ENCODE results near the gene PCP2. TPM values are rescaled to one million over a fixed set of nuclear protein-coding genes. Genes with fewer than 3 reads are reported as not detected.

The PCP2 gene
- total and polyA plus RNA-seq, 2 of the 8 experiments (the other 6 are each of a cell fraction or from before 2014, with no cell fraction given) = not detected

- 89% methylated on average over 9 of the region's 9 CpGs; no CpG with 5 or more reads in 1 of the 2 experiments for WGBS, 2 experiments (ENCODE audit: extremely low coverage in 1 of 2, insufficient coverage in 1 of 2, insufficient read length in 1 of 2, insufficient replicate concordance in 2 of 2, low coverage in 1 of 2, low lambda C conversion rate in 2 of 2, missing lambda C conversion rate in 1 of 2)
- no peak overlapping the region for H3K4me2 ChIP-seq (ENCODE audit: insufficient read depth in 1 of 2, low read depth in 2 of 2, low read length in 2 of 2)
- no peak overlapping the region for H4K91ac ChIP-seq (replicated peaks; ENCODE audit: insufficient read length, low read length)
- H2BK5ac ChIP-seq (ENCODE audit: low read depth, low read length) = no peak overlapping the region
- peaks cover 2 to 8% (median 5%) of the 10 kb centered on the region in 4 experiments; a peak in 5 of 8 replicates for H3K36me3 ChIP-seq (ENCODE audit: control insufficient read depth in 2 of 4, insufficient read depth in 4 of 4, low read length in 3 of 4)
- H2BK12ac ChIP-seq (ENCODE audit: low read depth, low read length) = no peak overlapping the region
- H3K23me2 ChIP-seq (ENCODE audit: low read depth, low read length) = peaks cover 10% of the 10 kb centered on the region; the same call in 1 of the 2 replicates
- H2BK120ac ChIP-seq (replicated peaks; ENCODE audit: low read depth, low read length) = no peak overlapping the region
- peaks cover 2% of the 10 kb centered on the region for H3K79me1 ChIP-seq (ENCODE audit: low read depth, low read length)
- no peak overlapping the region for H3K4ac ChIP-seq (replicated peaks; ENCODE audit: insufficient read length, low read depth, low read length)
- H2BK20ac ChIP-seq (ENCODE audit: low read length) = no peak overlapping the region
- H3K27ac ChIP-seq (ENCODE audit: low read depth, low read length) = no peak overlapping the region
- CTCF ChIA-PET (ENCODE audit: partially characterized antibody) = interaction anchor here (0.9 to 1.2 kb wide), 3 partner anchors 15 to 38 kb away, joined by 3 to 8 read pairs (median 3); no protein-coding TSS in a partner anchor
- no peak overlapping the region for H4K5ac ChIP-seq (ENCODE audit: insufficient read length, low read depth, low read length)
- POLR2A ChIA-PET (ENCODE audit: partially characterized antibody) = no interaction called here
- H3K79me2 ChIP-seq (ENCODE audit: control insufficient read depth in 1 of 2, insufficient read depth in 2 of 2, low read length in 2 of 2) = peaks cover 0 to 11% of the 10 kb centered on the region in 2 experiments; a peak in 2 of 4 replicates
- H3K56ac ChIP-seq (replicated peaks; ENCODE audit: insufficient read length, low read depth, low read length) = no peak overlapping the region
- H3K23ac ChIP-seq (ENCODE audit: insufficient read length) = no peak overlapping the region
- DNase-seq (ENCODE audit: low read depth in 1 of 2, low spot score in 2 of 2) (no peak), FAIRE-seq (no peak)
- H3K18ac ChIP-seq (ENCODE audit: extremely low read depth, low read length) = no peak overlapping the region
- no peak overlapping the region for H3K4me3 ChIP-seq (ENCODE audit: extremely low read depth in 1 of 4, insufficient read depth in 2 of 4, low read depth in 3 of 4, low read length in 4 of 4)
- H4K8ac ChIP-seq (ENCODE audit: extremely low read depth, insufficient read depth, low read length) = no peak overlapping the region
- H2BK15ac ChIP-seq (ENCODE audit: low read length) = no peak overlapping the region
- no peaks in the 10 kb centered on the region for H3K27me3 ChIP-seq (replicated peaks in 1 of 4; ENCODE audit: control insufficient read depth in 3 of 4, extremely low read depth in 1 of 4, insufficient read depth in 3 of 4, low read length in 3 of 4)
- peaks cover 3 to 22% of the 10 kb centered on the region in 2 experiments for H4K20me1 ChIP-seq (replicated peaks in 1 of 2; ENCODE audit: control insufficient read depth in 1 of 2, insufficient read depth in 2 of 2, low read length in 2 of 2)
- H2AFZ ChIP-seq (ENCODE audit: low read length) = no peak overlapping the region
- no peaks in the 10 kb centered on the region for H3K9me3 ChIP-seq (ENCODE audit: insufficient read depth in 2 of 2, low read depth in 1 of 2, low read length in 1 of 2)
- no peak overlapping the region for H2AK5ac ChIP-seq (ENCODE audit: low read depth, low read length)
- H3K14ac ChIP-seq (ENCODE audit: insufficient read length) = no peak overlapping the region
- H3K9ac ChIP-seq (replicated peaks in 1 of 4; ENCODE audit: extremely low read depth in 1 of 4, low read depth in 3 of 4, low read length in 3 of 4) = no peak overlapping the region
- no peaks in the 10 kb centered on the region; a peak in 3 of 7 replicates for H3K4me1 ChIP-seq (replicated peaks in 1 of 4; ENCODE audit: control insufficient read depth in 3 of 4, insufficient read depth in 4 of 4, low read length in 3 of 4)
- TF ChIP-seq BACH1 (IDR thresholded peaks at IDR 0.05; ENCODE audit: low read length) (no peak), CTCF (IDR thresholded peaks at IDR 0.05; ENCODE audit: control extremely low read depth in 1 of 3, insufficient read depth in 1 of 3, low read depth in 1 of 3, low read length in 3 of 3) (no peak), FOSL1 (IDR thresholded peaks at IDR 0.05; ENCODE audit: insufficient read depth, low read depth, low read length) (no peak), RNF2 (IDR thresholded peaks at IDR 0.05; ENCODE audit: borderline replicate concordance, low read depth, low read length, missing control alignments, poor library complexity, severe bottlenecking) (no peak), TEAD4 (IDR thresholded peaks at IDR 0.05; ENCODE audit: low read depth, low read length) (no peak), RXRA (IDR thresholded peaks at IDR 0.05; ENCODE audit: insufficient read depth, low read depth, low read length) (no peak), CEBPB (IDR thresholded peaks at IDR 0.05; ENCODE audit: low read depth, low read length) (no peak), SP4 (IDR thresholded peaks at IDR 0.05; ENCODE audit: low read length) (no peak), CHD2 (IDR thresholded peaks at IDR 0.05; ENCODE audit: low read length) (no peak), RAD21 (IDR thresholded peaks at IDR 0.05 in 1 of 2, conservative IDR thresholded peaks at IDR 0.05 in 1 of 2; ENCODE audit: low read depth in 2 of 2, low read length in 2 of 2) (no peak), SUZ12 (IDR thresholded peaks at IDR 0.05; ENCODE audit: low read length) (no peak)
Measured at GRCh38 chr19:7603919-7604318, 29.6 kb downstream of the PCP2 start.
